Omental fat pad (tissue), 4 donors: ENCODE measurements around the gene ATP5PO. TPM values are rescaled to one million over a fixed set of nuclear protein-coding genes. Genes with fewer than 3 reads are reported as not detected.

Experiments
- ATAC-seq: fragments of 150-250 bp; one replicate; pipeline ENCODE4 v1.9.1; 2016; ENCODE audit warnings: mild to moderate bottlenecking, moderate library complexity; ENCODE audit not compliant: low FRiP score
- DNase-seq: peaks from one replicate; pipeline ENCODE4 v3.0.0-alpha.2; 2019; ENCODE audit warnings: low spot score
- CTCF ChIP-seq, 3 donors: fragments of 450-650 bp; IDR thresholded peaks; one replicate each; pipeline ENCODE4 v1.5.1; 2016 to 2017; ENCODE audit warnings: antibody characterized with exemption in 3 of 3, mild to moderate bottlenecking in 3 of 3, moderate library complexity in 2 of 3
- total RNA-seq, 4 donors: library from RNA; depleted of rRNA; stranded (reverse); fragments of >200 nt; gene quantifications; one replicate each; pipeline ENCODE4 v1.1.0, GENCODE V29; 2016

The ATP5PO gene
- total RNA-seq, 4 donors from 2014 or later: 143 to 223 (median 219) TPM

- DNase-seq (no peak), ATAC-seq (no peak)
- no peak for TF ChIP-seq CTCF (IDR thresholded peaks at IDR 0.05)
Measured at GRCh38 chr21:33909756-33910155, 5.8 kb downstream of the ATP5PO start.

GRCh38 chr21:33908760-33909159, 6.8 kb downstream of the ATP5PO start:
- DNase-seq (no peak), ATAC-seq (no peak)
- no peak for TF ChIP-seq CTCF (IDR thresholded peaks at IDR 0.05)

GRCh38 chr21:33904041-33904440, 11.6 kb downstream of the ATP5PO start:
- DNase-seq (no peak), ATAC-seq (no peak)

GRCh38 chr21:33902349-33902748, 13.3 kb downstream of the ATP5PO start:
- no peak for DNase-seq
- no peak for ATAC-seq
- TF ChIP-seq CTCF (IDR thresholded peaks at IDR 0.05): no peak

More at GRCh38 chr21:33904041-33904440, 11.6 kb downstream of the ATP5PO start:
- no peak for TF ChIP-seq CTCF (IDR thresholded peaks at IDR 0.05)

- ATAC-seq: peak; percentile 76
- DNase-seq: no peak
- TF ChIP-seq CTCF (IDR thresholded peaks at IDR 0.05): no peak
Measured at GRCh38 chr21:33901412-33902288, 14.0 kb downstream of the ATP5PO start.

GRCh38 chr21:33899199-33899598, 16.4 kb downstream of the ATP5PO start:
- TF ChIP-seq CTCF (IDR thresholded peaks at IDR 0.05): no peak
- DNase-seq (no peak), ATAC-seq (no peak)

GRCh38 chr21:33898586-33898985, 17.0 kb downstream of the ATP5PO start:
- no peak for ATAC-seq
- DNase-seq: no peak
- no peak for TF ChIP-seq CTCF (IDR thresholded peaks at IDR 0.05)
